Embryonic facial prominence (tissue), 1 donor: ENCODE data around the gene FKBP2.

ENCODE experiments used
- DNase-seq: peaks from one replicate; pipeline ENCODE4 v3.0.0-alpha.2; 2016; ENCODE audit errors: extremely low spot score

Gene FKBP2

DNA sequence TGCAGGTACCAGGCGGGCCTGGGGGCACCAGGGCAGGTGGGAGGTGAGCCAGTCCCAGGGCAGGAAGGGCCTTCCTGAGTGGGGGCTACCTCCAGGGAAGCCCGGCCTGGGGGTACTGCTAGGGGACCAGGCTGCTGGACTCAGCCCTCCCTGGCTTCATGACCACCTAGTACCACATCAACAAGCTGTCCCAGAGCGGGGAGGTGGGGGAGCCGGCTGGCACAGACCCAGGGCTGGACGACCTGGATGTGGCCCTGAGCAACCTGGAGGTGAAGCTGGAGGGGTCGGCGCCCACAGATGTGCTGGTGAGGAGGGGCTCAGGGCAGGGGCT lies 21.6 kb upstream of the FKBP2 start:
- no peak for DNase-seq

DNA sequence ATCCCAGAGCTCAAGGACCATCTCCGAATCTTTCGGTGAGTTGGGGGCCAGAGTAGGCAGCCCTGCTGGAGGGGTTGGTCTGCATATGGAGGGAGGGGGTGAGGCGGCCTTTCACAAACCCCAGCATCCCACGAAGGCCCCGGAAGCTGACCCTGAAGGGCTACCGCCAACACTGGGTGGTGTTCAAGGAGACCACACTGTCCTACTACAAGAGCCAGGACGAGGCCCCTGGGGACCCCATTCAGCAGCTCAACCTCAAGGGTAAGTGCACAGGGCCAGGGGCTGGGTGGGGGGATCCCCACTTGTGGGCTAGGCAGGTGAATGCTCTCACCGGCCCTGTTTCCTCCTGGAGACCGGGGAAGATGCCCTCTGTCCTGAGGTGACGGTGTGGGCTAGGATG lies 21.1 kb upstream of the FKBP2 start:
- DNase-seq, result no peak

DNA sequence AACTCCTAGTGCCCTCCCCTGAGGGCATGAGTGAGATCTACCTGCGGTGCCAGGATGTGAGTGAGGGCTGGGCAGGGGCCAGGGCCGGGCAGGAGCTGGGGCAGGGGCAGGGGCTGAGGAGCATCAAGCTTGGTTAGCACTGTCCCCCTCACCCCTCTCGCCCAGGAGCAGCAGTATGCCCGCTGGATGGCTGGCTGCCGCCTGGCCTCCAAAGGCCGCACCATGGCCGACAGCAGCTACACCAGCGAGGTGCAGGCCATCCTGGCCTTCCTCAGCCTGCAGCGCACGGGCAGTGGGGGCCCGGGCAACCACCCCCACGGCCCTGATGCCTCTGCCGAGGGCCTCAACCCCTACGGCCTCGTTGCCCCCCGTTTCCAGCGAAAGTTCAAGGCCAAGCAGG lies 20.6 kb upstream of the FKBP2 start:
- no peak for DNase-seq

DNA sequence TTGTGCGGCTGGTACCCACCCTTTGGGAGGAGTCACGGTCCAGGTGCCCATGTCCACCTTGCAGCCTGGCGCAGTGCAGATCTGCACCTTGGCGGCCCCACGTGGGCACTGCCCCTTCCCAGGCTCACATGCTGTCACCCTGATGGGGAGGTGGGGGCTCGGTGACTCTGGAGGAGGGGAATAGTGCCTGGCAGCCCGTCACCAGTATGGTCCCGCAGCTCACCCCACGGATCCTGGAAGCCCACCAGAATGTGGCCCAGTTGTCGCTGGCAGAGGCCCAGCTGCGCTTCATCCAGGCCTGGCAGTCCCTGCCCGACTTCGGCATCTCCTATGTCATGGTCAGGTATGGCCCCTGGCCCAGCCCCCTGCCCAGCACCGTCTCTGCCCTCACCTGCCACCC lies 20.1 kb upstream of the FKBP2 start:
- no peak for DNase-seq

DNA sequence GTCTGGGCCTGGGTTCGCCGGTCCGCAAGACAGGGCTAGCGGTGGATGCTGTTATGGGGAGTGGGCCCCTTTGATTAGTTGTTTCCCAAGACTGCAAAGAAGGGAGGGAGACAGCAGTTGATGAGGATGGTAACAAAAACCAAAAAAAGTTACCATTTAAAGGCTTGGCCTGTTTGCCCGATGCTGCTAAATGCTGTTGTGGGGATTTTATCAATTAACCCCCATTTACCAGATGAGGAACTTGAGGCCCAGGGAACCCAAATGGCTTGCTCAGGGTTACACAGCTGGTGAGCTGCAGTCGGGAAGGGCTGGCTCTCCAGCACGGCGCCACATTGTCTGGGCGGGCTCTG lies 18.3 kb upstream of the FKBP2 start:
- no peak for DNase-seq

DNA sequence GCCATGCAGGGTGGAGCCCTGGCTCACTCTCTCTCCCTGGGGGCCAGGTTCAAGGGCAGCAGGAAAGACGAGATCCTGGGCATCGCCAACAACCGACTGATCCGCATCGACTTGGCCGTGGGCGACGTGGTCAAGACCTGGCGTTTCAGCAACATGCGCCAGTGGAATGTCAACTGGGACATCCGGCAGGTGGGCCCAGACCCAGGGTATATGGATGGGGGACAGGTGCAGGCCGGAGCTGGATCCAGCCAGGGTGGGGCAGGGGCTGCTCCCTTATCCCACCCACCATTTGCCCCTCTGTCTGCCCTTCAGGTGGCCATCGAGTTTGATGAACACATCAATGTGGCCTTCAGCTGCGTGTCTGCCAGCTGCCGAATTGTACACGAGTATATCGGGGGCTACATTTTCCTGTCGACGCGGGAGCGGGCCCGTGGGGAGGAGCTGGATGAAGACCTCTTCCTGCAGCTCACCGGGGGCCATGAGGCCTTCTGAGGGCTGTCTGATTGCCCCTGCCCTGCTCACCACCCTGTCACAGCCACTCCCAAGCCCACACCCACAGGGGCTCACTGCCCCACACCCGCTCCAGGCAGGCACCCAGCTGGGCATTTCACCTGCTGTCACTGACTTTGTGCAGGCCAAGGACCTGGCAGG lies 17.8 kb upstream of the FKBP2 start:
- DNase-seq, result no peak

DNA sequence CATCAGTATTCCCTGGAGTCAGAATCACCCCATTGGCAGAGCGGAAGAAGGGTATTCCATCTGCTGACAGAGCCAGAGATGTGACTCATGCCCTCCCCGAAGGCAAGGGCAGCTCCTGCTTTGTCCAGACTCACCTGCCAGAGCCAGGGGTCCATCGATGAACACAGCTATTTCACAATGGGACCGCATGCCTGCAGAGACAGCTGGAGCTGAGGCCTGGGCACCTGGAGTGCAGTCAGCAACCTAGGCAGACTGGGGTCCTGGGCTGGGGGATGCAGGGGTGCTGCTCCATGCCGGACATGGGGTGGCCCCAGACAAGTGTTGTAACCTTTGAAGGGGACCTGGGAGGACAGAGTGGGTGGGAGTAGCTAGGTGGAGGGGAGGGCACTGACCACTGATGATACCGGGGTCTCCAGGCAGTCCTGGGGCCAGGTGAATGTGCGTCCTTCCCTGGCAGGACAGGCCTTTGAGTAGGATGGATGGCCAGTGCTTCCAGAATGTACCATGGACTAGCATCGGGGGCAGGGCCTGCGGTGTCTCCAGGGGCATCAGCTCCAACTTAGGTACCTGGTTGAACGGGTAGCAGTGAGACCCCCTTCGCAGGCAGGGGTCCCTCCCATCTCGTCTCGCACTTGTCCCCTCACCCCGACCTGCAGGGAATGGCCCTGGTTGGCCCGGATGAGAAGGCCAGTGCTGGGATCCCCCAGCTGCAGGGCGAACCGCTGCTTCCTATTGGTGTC lies 16.6 kb upstream of the FKBP2 start:
- no peak for DNase-seq

DNA sequence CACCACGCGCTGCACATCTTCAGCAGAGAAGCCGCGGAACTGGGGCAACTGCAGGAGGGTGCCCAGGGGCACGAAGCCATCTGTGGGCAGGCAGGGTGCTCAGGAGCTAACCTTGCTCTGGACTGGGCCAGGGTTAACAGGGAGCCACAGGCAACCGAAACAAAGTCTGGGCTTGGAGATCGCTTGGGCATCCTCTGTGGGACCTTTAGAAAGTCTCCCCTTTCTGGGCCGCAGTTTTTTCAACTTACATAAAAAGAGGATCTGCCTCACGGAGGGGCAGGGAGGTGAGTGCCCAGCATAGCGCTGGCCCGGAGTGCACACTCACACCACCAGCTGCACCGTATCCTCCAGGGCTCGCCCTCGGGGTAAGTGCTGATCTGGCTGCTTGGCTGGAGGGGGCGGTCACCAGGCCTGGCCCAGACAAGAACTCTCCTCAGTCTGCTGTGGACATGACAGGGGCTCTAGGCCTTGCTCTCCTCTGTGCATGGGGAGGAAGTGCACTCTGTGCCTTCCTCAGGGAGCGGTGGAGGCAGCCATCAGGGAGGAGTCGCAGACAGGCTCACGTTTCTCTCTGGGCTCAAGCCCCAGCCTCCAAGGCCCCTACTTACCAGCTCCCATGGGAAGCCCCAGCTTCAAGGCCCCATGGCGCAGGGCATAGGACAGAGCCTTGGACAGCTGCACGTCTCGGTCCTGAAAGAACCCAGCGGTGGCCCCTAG lies 15.8 kb upstream of the FKBP2 start:
- no peak for DNase-seq

DNA sequence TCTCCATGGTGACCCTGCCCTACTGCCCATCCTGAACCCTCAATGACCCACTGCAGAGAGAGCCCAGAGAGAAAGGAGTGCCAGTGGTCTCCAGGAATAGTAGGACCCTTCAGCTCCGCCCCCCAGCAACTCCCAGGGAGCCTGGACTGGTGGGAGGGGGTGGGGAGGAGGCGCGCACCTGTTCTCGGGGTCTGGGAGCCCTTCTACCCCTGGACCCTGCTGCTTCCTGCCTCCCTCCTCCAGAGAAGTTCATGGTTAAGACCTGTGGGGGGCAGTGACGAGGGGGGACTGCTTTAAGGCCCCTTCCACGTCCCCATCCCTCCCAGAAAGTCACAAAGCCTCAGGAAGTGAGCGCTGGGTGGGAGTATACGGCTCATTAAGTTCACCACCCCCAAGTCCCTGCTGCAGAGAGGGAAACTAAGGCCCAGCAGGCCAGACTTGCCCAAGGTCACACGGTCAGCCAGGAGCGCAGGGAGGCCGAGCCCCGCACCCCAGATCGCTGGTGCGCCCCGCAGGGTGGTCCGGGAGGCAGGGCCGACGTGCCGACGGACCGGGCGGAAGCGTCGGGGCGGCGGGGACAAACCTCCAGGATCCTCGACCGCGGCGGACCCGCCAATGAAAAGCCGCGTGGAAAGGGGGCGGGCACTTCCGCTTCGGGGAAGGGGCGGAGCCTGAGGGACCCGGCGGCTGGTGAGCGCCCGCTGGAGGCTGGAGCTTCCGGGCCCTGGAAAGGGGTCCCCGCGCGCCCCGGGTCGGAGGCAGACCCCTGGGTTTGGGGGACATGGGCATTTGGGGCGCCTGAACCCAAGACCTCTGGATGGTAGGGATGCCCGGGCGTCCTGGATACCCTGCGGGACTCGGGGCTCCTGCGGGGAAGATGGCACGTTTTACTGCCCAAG lies 15.0 kb upstream of the FKBP2 start, which contains the start of the genes NUDT22 and TRPT1:
Gene NUDT22 (plus strand): TSS at position 667 of the 899 bp plus-strand sequence. CDS start 379 bp downstream, outside the sequence.
Gene TRPT1 (minus strand): TSS at position 579 of the 899 bp plus-strand sequence. CDS start 326 bp downstream, at position 253.
- DNase-seq, result no peak

DNA sequence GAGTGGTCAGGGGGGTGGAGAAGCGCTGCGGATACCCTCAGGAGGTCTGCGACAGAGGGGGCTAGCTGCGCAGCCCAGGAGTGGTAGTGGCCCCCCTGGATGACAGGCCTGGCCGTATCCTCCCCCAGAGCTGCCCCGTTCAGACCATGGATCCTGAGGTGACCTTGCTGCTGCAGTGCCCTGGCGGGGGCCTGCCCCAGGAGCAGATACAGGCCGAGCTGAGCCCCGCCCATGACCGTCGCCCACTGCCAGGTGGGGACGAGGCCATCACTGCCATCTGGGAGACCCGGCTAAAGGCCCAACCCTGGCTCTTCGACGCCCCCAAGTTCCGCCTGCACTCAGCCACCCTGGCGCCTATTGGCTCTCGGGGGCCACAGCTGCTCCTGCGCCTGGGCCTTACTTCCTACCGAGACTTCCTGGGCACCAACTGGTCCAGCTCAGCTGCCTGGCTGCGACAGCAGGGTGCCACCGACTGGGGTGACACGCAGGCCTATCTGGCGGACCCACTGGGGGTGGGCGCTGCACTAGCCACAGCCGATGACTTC lies 14.3 kb upstream of the FKBP2 start:
- DNase-seq, result no peak

DNA sequence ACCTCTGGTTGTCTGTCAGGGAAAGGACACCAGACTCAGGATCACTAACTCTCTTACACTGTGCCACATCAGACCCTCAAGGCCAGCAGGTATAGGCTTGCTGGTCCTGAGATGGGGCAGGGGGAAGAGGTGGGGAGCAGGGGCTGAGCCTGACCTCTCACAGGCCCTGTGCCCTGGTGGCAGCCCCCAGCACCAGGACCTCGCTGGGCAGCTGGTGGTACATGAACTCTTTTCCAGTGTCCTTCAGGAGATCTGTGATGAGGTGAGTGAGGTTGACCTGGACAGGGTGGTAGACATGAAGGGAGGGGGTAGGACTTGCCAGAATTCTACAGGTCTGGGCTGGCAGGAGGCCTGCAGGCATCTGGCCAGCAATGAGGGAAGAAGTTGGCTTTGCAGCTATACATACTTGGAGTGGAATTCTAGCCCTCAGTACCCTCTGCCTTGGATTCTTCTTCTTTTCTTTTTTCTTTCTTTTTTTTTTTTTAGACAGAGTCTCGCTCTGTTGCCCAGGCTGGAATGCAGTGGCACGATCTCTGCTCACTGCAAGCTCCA lies 13.4 kb upstream of the FKBP2 start:
- DNase-seq, result no peak

DNA sequence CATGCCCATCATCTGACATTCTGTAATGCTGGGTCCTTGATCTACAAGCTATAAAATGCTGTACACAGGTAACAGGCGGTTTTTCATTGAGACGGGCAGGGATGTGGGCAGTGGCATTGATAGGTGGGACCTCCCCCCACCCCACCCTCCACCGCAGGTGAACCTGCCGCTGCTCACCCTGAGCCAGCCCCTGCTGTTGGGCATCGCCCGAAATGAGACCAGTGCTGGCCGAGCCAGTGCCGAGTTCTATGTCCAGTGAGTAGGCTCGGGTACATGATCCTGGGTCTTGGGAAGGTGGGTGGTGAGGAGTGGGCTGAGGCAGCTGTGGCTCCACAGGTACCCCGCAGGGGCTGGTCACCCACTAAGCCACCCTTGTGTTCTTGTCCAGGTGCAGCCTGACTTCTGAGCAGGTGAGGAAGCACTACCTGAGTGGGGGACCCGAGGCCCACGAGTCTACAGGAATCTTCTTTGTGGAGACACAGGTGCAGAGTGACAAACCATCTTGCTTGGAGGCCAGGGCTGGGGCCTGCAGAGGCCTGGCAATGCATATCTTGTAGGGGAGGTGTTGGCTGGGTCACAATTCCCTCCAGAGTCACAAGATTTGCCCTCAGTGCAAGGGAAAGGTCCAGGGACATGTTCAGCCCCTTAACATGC lies 11.7 kb upstream of the FKBP2 start:
- no peak for DNase-seq

DNA sequence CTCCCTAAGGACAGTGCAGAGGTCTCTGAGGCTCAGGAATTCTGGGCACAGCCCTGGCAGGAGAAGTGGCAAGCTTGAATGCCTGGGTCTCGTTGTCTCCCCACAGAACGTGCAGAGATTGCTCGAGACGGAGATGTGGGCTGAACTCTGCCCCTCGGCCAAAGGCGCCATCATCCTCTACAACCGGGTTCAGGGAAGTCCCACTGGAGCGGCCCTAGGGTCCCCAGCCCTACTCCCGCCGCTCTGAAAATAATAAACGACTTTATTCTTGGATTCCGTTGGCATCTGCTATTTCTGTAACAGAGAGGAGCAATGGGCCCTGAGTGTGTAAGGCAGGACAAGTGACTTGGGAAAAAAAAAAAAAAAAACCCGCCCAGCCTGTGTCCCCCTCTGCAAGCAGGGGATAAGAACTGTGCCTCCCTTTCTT lies 11.1 kb upstream of the FKBP2 start:
- DNase-seq, result no peak

DNA sequence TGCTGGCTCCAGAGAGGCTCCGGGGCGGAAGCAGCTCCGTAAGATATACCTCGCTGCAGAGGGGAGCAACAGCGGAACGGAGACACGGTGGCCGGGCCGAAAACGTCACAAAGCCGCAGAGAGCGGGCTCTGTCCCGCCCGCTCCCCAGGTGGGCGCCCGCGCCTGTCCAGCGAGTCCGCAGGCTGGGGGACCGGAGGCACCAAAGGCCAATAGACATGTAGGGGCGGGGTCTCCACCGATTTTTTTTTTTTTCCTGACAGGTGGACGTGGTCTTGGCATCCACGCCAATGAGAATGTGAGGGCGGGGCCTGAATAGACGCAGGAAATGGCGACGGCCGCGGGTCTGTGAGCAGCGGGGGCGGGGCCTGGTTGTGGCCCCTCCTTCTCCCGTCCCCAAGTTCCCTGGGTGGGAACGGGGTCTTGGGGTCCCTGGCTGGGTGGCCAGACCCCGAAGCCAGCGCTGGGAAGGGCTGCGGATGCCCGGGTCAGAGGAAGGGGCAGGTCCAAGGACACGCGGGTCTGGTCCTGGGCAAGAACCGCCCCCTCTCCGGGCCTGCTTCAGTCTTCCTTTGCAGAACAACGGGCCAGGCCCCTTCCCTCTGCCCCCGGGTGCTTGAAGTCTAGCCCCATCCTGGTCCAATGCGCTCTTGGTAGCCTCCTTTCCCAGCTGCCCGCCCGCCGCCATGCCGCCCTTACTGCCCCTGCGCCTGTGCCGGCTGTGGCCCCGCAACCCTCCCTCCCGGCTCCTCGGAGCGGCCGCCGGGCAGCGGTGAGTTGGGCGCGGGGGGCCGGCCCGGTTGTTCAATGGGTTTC lies 10.5 kb upstream of the FKBP2 start, which contains the start of gene DNAJC4:
Gene DNAJC4 (plus strand): TSS at position 378 of the 814 bp plus-strand sequence. CDS start 307 bp downstream, at position 685.
- peak; percentile 62 for DNase-seq

DNA sequence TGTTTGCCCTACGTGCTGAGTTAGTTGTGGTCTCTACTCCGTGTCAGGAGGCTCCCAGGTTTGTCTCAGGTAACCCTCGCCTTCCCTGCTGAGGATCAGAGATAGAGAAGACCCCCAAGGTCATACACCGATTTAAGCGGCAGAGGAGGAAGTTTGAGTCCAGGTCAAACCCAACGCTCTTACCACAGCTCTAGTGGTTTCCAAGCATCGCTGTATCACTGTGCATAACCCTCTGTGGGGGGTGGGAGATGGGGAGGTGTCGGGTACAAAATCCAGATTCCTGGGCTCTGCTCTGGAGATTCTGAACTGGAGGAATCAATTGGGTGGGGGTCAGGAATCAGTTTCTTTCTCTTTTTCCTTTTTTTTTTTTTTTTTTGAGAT lies 9.9 kb upstream of the FKBP2 start:
- DNase-seq, result no peak

DNA sequence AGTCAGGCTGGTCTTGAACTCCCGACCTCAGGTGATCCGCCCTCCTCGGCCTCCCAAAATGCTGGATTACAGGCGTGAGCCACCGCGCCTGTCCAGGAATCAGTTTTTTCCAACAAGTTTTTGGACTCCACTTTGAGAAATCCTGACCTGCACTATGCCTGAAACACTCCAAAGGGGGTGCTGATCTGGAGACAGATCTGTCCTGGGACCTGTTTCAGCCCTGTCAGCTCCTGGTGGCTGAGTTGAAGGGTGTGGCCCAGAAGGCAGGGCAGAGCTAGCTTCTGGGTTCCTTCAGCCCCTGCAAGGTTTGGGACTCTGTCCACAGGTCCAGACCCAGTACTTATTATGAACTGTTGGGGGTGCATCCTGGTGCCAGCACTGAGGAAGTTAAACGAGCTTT lies 9.3 kb upstream of the FKBP2 start:
- DNase-seq, result no peak

DNA sequence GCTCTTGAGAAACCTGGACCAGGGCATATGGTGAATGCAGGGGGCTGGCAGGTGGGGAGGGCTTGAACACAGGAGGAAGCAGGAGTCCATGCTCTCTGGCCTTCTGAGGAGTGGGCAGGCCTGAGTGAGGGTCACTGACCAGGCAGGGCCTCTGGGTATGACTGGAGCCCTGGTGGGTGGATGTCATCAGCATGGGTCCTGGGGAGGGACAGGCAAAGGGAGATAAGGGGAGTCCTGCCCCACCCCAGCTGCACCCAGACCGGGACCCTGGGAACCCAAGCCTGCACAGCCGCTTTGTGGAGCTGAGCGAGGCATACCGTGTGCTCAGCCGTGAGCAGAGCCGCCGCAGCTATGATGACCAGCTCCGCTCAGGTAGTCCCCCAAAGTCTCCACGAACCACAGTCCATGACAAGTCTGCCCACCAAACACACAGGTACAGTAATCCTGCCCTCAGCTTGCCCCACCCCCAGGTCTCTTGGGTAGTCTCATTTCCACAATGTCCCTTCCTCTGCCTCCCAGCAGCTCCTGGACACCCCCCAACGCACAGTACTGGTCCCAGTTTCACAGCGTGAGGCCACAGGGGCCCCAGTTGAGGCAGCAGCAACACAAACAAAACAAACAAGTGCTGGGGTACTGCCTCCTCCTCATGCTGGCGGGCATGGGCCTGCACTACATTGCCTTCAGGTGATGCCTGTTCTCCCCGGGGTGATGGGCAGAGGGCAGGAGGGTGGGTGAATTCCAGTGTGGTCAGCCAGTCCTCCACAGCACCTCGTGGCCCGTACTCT lies 8.5 kb upstream of the FKBP2 start:
- DNase-seq, result no peak

DNA sequence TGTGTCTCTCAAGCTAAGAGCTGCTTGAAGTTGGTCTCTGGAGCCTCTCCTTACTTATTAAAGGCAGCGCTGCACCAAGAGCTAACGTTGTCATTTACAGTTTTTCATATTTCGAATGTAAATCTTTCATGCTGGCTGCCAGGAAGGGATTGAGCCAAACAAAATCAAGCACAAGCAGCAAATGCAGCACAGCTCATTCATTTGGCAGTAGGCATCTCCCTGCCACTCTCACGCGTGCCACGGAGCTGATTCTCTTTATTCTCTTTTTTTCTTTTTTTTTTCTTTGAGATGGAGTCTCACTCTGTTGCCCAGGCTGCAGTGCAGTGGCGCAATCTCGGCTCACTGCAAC lies 8.0 kb upstream of the FKBP2 start:
- no peak for DNase-seq
